Measurements from ENCODE around the gene RAB3GAP2.

GRCh38 chr1:220217383-220217988 is 54.8 kb downstream of the RAB3GAP2 start:
- TF ChIP-seq CTCF (IDR thresholded peaks at IDR 0.05) (peak in 2 of 6 experiments; percentile 5 to 20), POLR2A (IDR thresholded peaks at IDR 0.05) (no peak)

All from thyroid gland (tissue), 4 donors.